Cardiac muscle cell (in vitro differentiated cells and primary cell): Measurements from ENCODE around the gene PARP12. TPM values are rescaled to one million over a fixed set of nuclear protein-coding genes. Genes with fewer than 3 reads are reported as not detected.

Experiments used
- polyA plus RNA-seq: library from polyadenylated mRNA; unstranded; fragments of >200 nt; fragmentation: Nextera tagmentation; extraction: Ambion mirVana; gene quantifications from 2 replicates; pipeline ENCODE4 v1.2.1, GENCODE V29; 2016
- total RNA-seq: library from RNA; depleted of rRNA; stranded (reverse); fragments of >200 nt; gene quantifications from 2 replicates; pipeline ENCODE4 v1.2.3, GENCODE V29; 2016

PARP12 gene
- total and polyA plus RNA-seq, 2 experiments from 2014 or later = 0.45 to 2.2 TPM

Other genes starting within 250 kb of the PARP12 start
- 0.83 and 4.1 TPM in 2 replicates for gene TBXAS1, start 233.7 kb downstream of the PARP12 start, total RNA-seq
- 2.9 and 6.2 TPM in 2 replicates for gene TBXAS1, start 233.7 kb downstream of the PARP12 start, polyA plus RNA-seq
- 7.5 and 7.8 TPM in 2 replicates for gene KDM7A, start 114.0 kb upstream of the PARP12 start, total RNA-seq
- 1.9 and 3.0 TPM in 2 replicates for gene KDM7A, start 114.0 kb upstream of the PARP12 start, polyA plus RNA-seq